ENCODE results near the gene SOCS7. TPM values are rescaled to one million over a fixed set of nuclear protein-coding genes. Genes with fewer than 3 reads are reported as not detected.

The SOCS7 gene
- total RNA-seq, 2 experiments from 2014 or later, result 13.7 to 16.9 TPM

- no peaks in the 10 kb centered on the region for H3K36me3 Mint-ChIP-seq (ENCODE audit: low read depth)
- no peak overlapping the region for H3K27ac Mint-ChIP-seq
- ATAC-seq (ENCODE audit: poor library complexity), result no peak
- no peaks in the 10 kb centered on the region for H3K9me3 Mint-ChIP-seq
- POLR2A ChIA-PET, result no interaction called here
- Histone ChIP-seq H3K27me3 (ENCODE audit: control insufficient read depth in 1 of 2, insufficient read depth in 2 of 2, low read length in 2 of 2) (peaks cover 15 to 21% of the 10 kb centered on the region in 2 experiments), H3K4me3 (ENCODE audit: low read length) (no peak overlapping the region), H3K36me3 (ENCODE audit: insufficient read depth, low read length) (no peaks in the 10 kb centered on the region), H3K27ac (ENCODE audit: low read depth in 1 of 2, low read length in 2 of 2) (no peak overlapping the region), H3K9me3 (ENCODE audit: control insufficient read depth in 1 of 2, insufficient read depth in 1 of 2, low read length in 2 of 2) (no peaks in the 10 kb centered on the region), H3K4me1 (ENCODE audit: insufficient read depth, low read length) (peaks cover 8% of the 10 kb centered on the region)
- no peak overlapping the region for H3K4me3 Mint-ChIP-seq
- intact Hi-C loops (cut with DNase I, micrococcal nuclease), result no loop called here
- CTCF ChIA-PET, result interaction anchor here (0.7 kb wide), 1 partner anchor 215 kb away, joined by 5 read pairs; no protein-coding TSS in a partner anchor
- H3K4me1 Mint-ChIP-seq (ENCODE audit: low read depth), result peaks cover 16% of the 10 kb centered on the region
- DNase-seq, result no peak
- TF ChIP-seq, protein P1, sequence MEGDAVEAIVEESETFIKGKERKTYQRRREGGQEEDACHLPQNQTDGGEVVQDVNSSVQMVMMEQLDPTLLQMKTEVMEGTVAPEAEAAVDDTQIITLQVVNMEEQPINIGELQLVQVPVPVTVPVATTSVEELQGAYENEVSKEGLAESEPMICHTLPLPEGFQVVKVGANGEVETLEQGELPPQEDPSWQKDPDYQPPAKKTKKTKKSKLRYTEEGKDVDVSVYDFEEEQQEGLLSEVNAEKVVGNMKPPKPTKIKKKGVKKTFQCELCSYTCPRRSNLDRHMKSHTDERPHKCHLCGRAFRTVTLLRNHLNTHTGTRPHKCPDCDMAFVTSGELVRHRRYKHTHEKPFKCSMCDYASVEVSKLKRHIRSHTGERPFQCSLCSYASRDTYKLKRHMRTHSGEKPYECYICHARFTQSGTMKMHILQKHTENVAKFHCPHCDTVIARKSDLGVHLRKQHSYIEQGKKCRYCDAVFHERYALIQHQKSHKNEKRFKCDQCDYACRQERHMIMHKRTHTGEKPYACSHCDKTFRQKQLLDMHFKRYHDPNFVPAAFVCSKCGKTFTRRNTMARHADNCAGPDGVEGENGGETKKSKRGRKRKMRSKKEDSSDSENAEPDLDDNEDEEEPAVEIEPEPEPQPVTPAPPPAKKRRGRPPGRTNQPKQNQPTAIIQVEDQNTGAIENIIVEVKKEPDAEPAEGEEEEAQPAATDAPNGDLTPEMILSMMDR (IDR thresholded peaks at IDR 0.05), result no peak
- peaks cover 36% of the 10 kb centered on the region for H3K27me3 Mint-ChIP-seq
Measured at GRCh38 chr17:38448208-38448771, 96.6 kb downstream of the SOCS7 start.

GRCh38 chr17:38449364-38449763 lies 97.7 kb downstream of the SOCS7 start:
- H3K4me3 Mint-ChIP-seq, result no peak overlapping the region
- Histone ChIP-seq H3K4me1 (ENCODE audit: insufficient read depth, low read length) (peaks cover 3% of the 10 kb centered on the region), H3K36me3 (ENCODE audit: insufficient read depth, low read length) (no peaks in the 10 kb centered on the region), H3K4me3 (ENCODE audit: low read length) (no peak overlapping the region), H3K9me3 (ENCODE audit: control insufficient read depth in 1 of 2, insufficient read depth in 1 of 2, low read length in 2 of 2) (peaks cover 0 to 3% of the 10 kb centered on the region in 2 experiments), H3K27ac (ENCODE audit: low read depth in 1 of 2, low read length in 2 of 2) (no peak overlapping the region), H3K27me3 (ENCODE audit: control insufficient read depth in 1 of 2, insufficient read depth in 2 of 2, low read length in 2 of 2) (peaks cover 15 to 24% of the 10 kb centered on the region in 2 experiments)
- H3K27me3 Mint-ChIP-seq, result peaks cover 36% of the 10 kb centered on the region
- intact Hi-C loops (cut with DNase I, micrococcal nuclease), result no loop called here
- H3K9me3 Mint-ChIP-seq, result no peaks in the 10 kb centered on the region
- TF ChIP-seq, protein P1 (IDR thresholded peaks at IDR 0.05), result no peak
- ChIA-PET CTCF (no interaction called here), POLR2A (no interaction called here)
- no peak for ATAC-seq (ENCODE audit: poor library complexity)
- H3K27ac Mint-ChIP-seq, result no peak overlapping the region
- H3K4me1 Mint-ChIP-seq (ENCODE audit: low read depth), result peaks cover 13% of the 10 kb centered on the region
- no peaks in the 10 kb centered on the region for H3K36me3 Mint-ChIP-seq (ENCODE audit: low read depth)
- no peak for DNase-seq

DNA sequence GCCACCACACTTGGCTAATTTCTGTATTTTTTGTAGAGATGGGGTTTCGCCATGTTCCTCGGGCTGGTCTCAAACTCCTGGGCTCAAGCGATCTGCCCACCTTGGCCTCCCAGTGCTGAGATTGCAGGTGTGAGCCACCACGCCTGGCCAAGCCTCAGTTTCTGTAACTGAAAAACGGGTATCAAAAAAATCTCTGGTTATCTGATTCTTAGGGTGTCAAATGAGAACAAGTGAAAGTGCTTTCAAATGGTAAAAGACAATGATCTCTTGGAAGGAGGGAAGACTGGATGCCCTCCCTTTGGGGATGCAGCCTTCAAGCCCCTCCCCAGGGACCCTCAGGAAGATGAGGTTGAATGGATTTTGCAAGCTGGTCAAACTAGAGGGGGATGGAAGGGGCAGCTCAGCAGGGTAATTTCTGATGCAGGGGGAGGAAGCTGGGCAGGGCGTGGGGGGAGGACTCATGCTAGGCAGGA lies 98.9 kb downstream of the SOCS7 start:
- no peak overlapping the region for H3K4me3 Mint-ChIP-seq
- no peak overlapping the region for H3K27ac ChIP-seq (ENCODE audit: low read depth in 1 of 2, low read length in 2 of 2)
- ATAC-seq (ENCODE audit: poor library complexity) (no peak), DNase-seq (no peak)
- peaks cover 22 to 36% of the 10 kb centered on the region in 2 experiments for H3K27me3 ChIP-seq (ENCODE audit: control insufficient read depth in 1 of 2, insufficient read depth in 2 of 2, low read length in 2 of 2)
- ChIA-PET POLR2A (no interaction called here), CTCF (no interaction called here)
- H3K9me3 ChIP-seq (ENCODE audit: control insufficient read depth in 1 of 2, insufficient read depth in 1 of 2, low read length in 2 of 2), result peaks cover 0 to 7% of the 10 kb centered on the region in 2 experiments
- H3K4me3 ChIP-seq (ENCODE audit: low read length), result no peak overlapping the region
- H3K36me3 ChIP-seq (ENCODE audit: insufficient read depth, low read length), result no peaks in the 10 kb centered on the region
- intact Hi-C loops (cut with DNase I, micrococcal nuclease), result no loop called here
- H3K27me3 Mint-ChIP-seq, result peaks cover 45% of the 10 kb centered on the region
- peaks cover 20% of the 10 kb centered on the region for H3K4me1 Mint-ChIP-seq (ENCODE audit: low read depth)
- H3K4me1 ChIP-seq (ENCODE audit: insufficient read depth, low read length), result peaks cover 4% of the 10 kb centered on the region
- H3K27ac Mint-ChIP-seq, result no peak overlapping the region
- TF ChIP-seq, protein P1 (IDR thresholded peaks at IDR 0.05), result no peak
- no peaks in the 10 kb centered on the region for H3K36me3 Mint-ChIP-seq (ENCODE audit: low read depth)
- H3K9me3 Mint-ChIP-seq, result no peaks in the 10 kb centered on the region

Data from CD4-positive, alpha-beta T cell (primary cell).